ENCODE measurements around the gene TMEM183A.

- TF ChIP-seq, protein P1, sequence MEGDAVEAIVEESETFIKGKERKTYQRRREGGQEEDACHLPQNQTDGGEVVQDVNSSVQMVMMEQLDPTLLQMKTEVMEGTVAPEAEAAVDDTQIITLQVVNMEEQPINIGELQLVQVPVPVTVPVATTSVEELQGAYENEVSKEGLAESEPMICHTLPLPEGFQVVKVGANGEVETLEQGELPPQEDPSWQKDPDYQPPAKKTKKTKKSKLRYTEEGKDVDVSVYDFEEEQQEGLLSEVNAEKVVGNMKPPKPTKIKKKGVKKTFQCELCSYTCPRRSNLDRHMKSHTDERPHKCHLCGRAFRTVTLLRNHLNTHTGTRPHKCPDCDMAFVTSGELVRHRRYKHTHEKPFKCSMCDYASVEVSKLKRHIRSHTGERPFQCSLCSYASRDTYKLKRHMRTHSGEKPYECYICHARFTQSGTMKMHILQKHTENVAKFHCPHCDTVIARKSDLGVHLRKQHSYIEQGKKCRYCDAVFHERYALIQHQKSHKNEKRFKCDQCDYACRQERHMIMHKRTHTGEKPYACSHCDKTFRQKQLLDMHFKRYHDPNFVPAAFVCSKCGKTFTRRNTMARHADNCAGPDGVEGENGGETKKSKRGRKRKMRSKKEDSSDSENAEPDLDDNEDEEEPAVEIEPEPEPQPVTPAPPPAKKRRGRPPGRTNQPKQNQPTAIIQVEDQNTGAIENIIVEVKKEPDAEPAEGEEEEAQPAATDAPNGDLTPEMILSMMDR (IDR thresholded peaks at IDR 0.05) = no peak
- TF ChIP-seq POLR2A (IDR thresholded peaks at IDR 0.05) = no peak
These were observed 48.5 kb upstream of the TMEM183A start for GRCh38 chr1:202958544-202959275.

All from transverse colon (tissue), 3 donors.